ENCODE data around the gene RFC2. TPM values are rescaled to one million over a fixed set of nuclear protein-coding genes. Genes with fewer than 3 reads are reported as not detected.

RFC2 gene
- polyA plus RNA-seq, 1 of the 3 experiments (the other 2 are of a cell fraction) = 31.2 TPM

- CTCF ChIA-PET = interaction anchor here (1.3 to 6.7 kb wide), 5 partner anchors 17 to 136 kb away, joined by 3 to 61 read pairs (median 12); partner anchors contain the start of gene CLIP2
- H3K9ac ChIP-seq = peak overlapping the region; percentile 63
- H3K27me3 ChIP-seq (ENCODE audit: insufficient read depth) = no peaks in the 10 kb centered on the region
- H3K4me2 ChIP-seq = peak overlapping the region; percentile 89
- no peaks in the 10 kb centered on the region for H3K79me2 ChIP-seq (ENCODE audit: insufficient read depth)
- H3F3A ChIP-seq (replicated peaks; ENCODE audit: insufficient read depth) = peaks cover 45% of the 10 kb centered on the region
- peak overlapping the region; percentile 97 for H2AFZ ChIP-seq (ENCODE audit: low read depth)
- peak; percentile 88 for DNase-seq
- peaks cover 4 to 16% of the 10 kb centered on the region in 2 experiments; a peak in 3 of 4 replicates for H3K4me1 ChIP-seq (ENCODE audit: control insufficient read depth in 1 of 2, insufficient read depth in 2 of 2, low read depth in 1 of 2, low read length in 1 of 2)
- no peaks in the 10 kb centered on the region for H3K9me2 ChIP-seq
- H3K9me3 ChIP-seq = no peaks in the 10 kb centered on the region
- no peak overlapping the region; a peak in 1 of 4 replicates for H3K27ac ChIP-seq (ENCODE audit: low read depth in 2 of 2, low read length in 1 of 2)
- no peaks in the 10 kb centered on the region for H4K20me1 ChIP-seq (ENCODE audit: insufficient read depth)
- POLR2A ChIA-PET = no interaction called here
- 6% methylated on average over 16 of the region's 17 CpGs for WGBS (ENCODE audit: low lambda C conversion rate)
- peak overlapping the region; percentile 46 to 68 for H3K4me3 ChIP-seq (ENCODE audit: low read depth in 2 of 2, low read length in 1 of 2)
- no peaks in the 10 kb centered on the region for H3K36me3 ChIP-seq (replicated peaks in 1 of 2; ENCODE audit: control insufficient read depth in 1 of 2, insufficient read depth in 2 of 2, low read length in 1 of 2)
- no peak for TF ChIP-seq IRF3 (IDR thresholded peaks at IDR 0.05; ENCODE audit: low read depth, low read length)
- peak; percentile 44; the same call in 1 of the 2 replicates for TF ChIP-seq TAF1 (IDR thresholded peaks at IDR 0.05; ENCODE audit: borderline replicate concordance, low read depth, low read length)
- TF ChIP-seq FOXJ3 (CRISPR knock-in tag; IDR thresholded peaks at IDR 0.05) = no peak
- TF ChIP-seq GATA2 (CRISPR knock-in tag; IDR thresholded peaks at IDR 0.05) = no peak
- no peak for TF ChIP-seq EZH2phosphoT487 (IDR thresholded peaks at IDR 0.05; ENCODE audit: borderline replicate concordance, low read depth)
- TF ChIP-seq TCF12 (IDR thresholded peaks at IDR 0.05) = peak; percentile 21; the same call in 1 of the 2 replicates
- TF ChIP-seq RFX5 (IDR thresholded peaks at IDR 0.05; ENCODE audit: low read length) = peak; percentile 20; the same call in 1 of the 2 replicates
- TF ChIP-seq CHD2 (IDR thresholded peaks at IDR 0.05; ENCODE audit: low read length, partially characterized antibody) = no peak
- no peak for TF ChIP-seq USF2 (IDR thresholded peaks at IDR 0.05; ENCODE audit: borderline replicate concordance, low read depth, low read length)
- TF ChIP-seq YY1 (IDR thresholded peaks at IDR 0.05; ENCODE audit: low read depth) = no peak
- no peak for TF ChIP-seq ELF1 (IDR thresholded peaks at IDR 0.05)
- TF ChIP-seq JUND (IDR thresholded peaks at IDR 0.05) = no peak
- no peak for TF ChIP-seq CTCF (IDR thresholded peaks at IDR 0.05)
- no peak for TF ChIP-seq RCOR1 (IDR thresholded peaks at IDR 0.05; ENCODE audit: low read length)
- peak; percentile 55 for TF ChIP-seq PBX3 (IDR thresholded peaks at IDR 0.05)
- TF ChIP-seq EP300 (IDR thresholded peaks at IDR 0.05; ENCODE audit: borderline replicate concordance in 1 of 2, low read depth in 1 of 2, low read length in 1 of 2) = no peak
- TF ChIP-seq SIN3A (IDR thresholded peaks at IDR 0.05; ENCODE audit: borderline replicate concordance, low read depth, low read length) = peak; percentile 53; the same call in 1 of the 2 replicates
- TF ChIP-seq TEAD4 (IDR thresholded peaks at IDR 0.05; ENCODE audit: borderline replicate concordance, insufficient read depth) = no peak
- TF ChIP-seq NFIC (IDR thresholded peaks at IDR 0.05; ENCODE audit: borderline replicate concordance) = no peak; the same call in 1 of the 2 replicates
- no peak for TF ChIP-seq MAX (IDR thresholded peaks at IDR 0.05; ENCODE audit: low read depth)
- no peak for TF ChIP-seq RXRA (IDR thresholded peaks at IDR 0.05; ENCODE audit: borderline replicate concordance, low read depth)
- peak; percentile 70 for TF ChIP-seq MXI1 (IDR thresholded peaks at IDR 0.05; ENCODE audit: low read depth, low read length)
- TF ChIP-seq NRF1 (IDR thresholded peaks at IDR 0.05; ENCODE audit: low read depth, low read length) = no peak
- no peak for TF ChIP-seq REST (IDR thresholded peaks at IDR 0.05; ENCODE audit: low read depth, low read length)
- TF ChIP-seq FOXM1 (IDR thresholded peaks at IDR 0.05; ENCODE audit: low read depth) = no peak
- TF ChIP-seq RAD21 (IDR thresholded peaks at IDR 0.05; ENCODE audit: low read length) = 0 out of 2 replicates have a peak, but pooled peaks have one; percentile 15
These were observed 15.6 kb upstream of the RFC2 start for GRCh38 chr7:74269757-74270277.
